HG02678 (cell line): Measurements from ENCODE around the gene EPOP.
A peak's percentile ranks its signal among the peaks of the same experiment; 100 is the strongest.
"Not testable (repeated sequence)": the region's sequence is repeated elsewhere in the genome, so short reads cannot be mapped to it uniquely, and the experiment has no call there.

Source experiments
- ATAC-seq: cut with Tn5 transposase; IDR thresholded peaks from one replicate; pipeline ENCODE4 v1.9.1; 2021; ENCODE audit warnings: mild to moderate bottlenecking, moderate library complexity; ENCODE audit not compliant: unreplicated experiment

Gene EPOP

GRCh38 chr17:38654411-38655398 lies 20.1 kb downstream of the EPOP start:
- ATAC-seq, result peak; percentile 55

- ATAC-seq, result no peak
Observed at GRCh38 chr17:38653679-38654078, 21.1 kb downstream of the EPOP start.

- ATAC-seq, result no peak
Observed at GRCh38 chr17:38653230-38653629, 21.5 kb downstream of the EPOP start.

GRCh38 chr17:38650653-38651173 lies 24.0 kb downstream of the EPOP start:
- ATAC-seq, result not testable (repeated sequence)

- no peak for ATAC-seq
Observed at GRCh38 chr17:38637951-38638350, 36.8 kb downstream of the EPOP start.

GRCh38 chr17:38636054-38636453 lies 38.7 kb downstream of the EPOP start:
- no peak for ATAC-seq

- no peak for ATAC-seq
Observed at GRCh38 chr17:38632334-38632733, 42.4 kb downstream of the EPOP start.

- ATAC-seq, result no peak
Observed at GRCh38 chr17:38628441-38628840, 46.3 kb downstream of the EPOP start.

GRCh38 chr17:38627957-38628356 lies 46.8 kb downstream of the EPOP start:
- ATAC-seq, result no peak

- not testable (repeated sequence) for ATAC-seq
Observed at GRCh38 chr17:38626606-38627226, 48.0 kb downstream of the EPOP start.

- ATAC-seq, result no peak
Observed at GRCh38 chr17:38625482-38625881, 49.3 kb downstream of the EPOP start.

GRCh38 chr17:38624782-38625355 lies 49.9 kb downstream of the EPOP start:
- not testable (repeated sequence) for ATAC-seq
